Colon (tissue), 2 donors: ENCODE results near the gene GLMP.
"Not testable (repeated sequence)": the region's sequence is repeated elsewhere in the genome, so short reads cannot be mapped to it uniquely, and the experiment has no call there.

Experiments
- FAIRE-seq: peaks from 2 replicates; lab custom pipeline; 2012; peaks lifted over from hg19 to GRCh38; lab: Jason Lieb, UNC
- donor health status: control.
- donor health status: control.

The GLMP gene

GRCh38 chr1:156295391-156295947, at the start of gene GLMP:
Gene GLMP (minus strand): TSS chr1:156295679. CDS start chr1:156295645, 34 bp downstream.
- no peak for FAIRE-seq

GRCh38 chr1:156344409-156344808, 48.9 kb upstream of the GLMP start:
- no peak for FAIRE-seq

GRCh38 chr1:156342166-156342955, 46.9 kb upstream of the GLMP start:
- no peak for FAIRE-seq

GRCh38 chr1:156338180-156338976, 42.9 kb upstream of the GLMP start, which contains the start of the genes CCT3 and TSACC:
Gene CCT3 (minus strand): TSS chr1:156338292. CDS start chr1:156338184, 108 bp downstream.
Gene TSACC (plus strand): TSS chr1:156338526. CDS start chr1:156339758, 1,232 bp downstream.
- no peak for FAIRE-seq

GRCh38 chr1:156337888-156338179, 42.4 kb upstream of the GLMP start:
- FAIRE-seq, result no peak

- no peak for FAIRE-seq
Observed at GRCh38 chr1:156337052-156337887, 41.8 kb upstream of the GLMP start.

- no peak for FAIRE-seq
Observed at GRCh38 chr1:156336242-156336641, 40.8 kb upstream of the GLMP start.

GRCh38 chr1:156323179-156323578, 27.7 kb upstream of the GLMP start:
- FAIRE-seq, result not testable (repeated sequence)

- FAIRE-seq, result no peak
Observed at GRCh38 chr1:156320560-156320959, 25.1 kb upstream of the GLMP start.

GRCh38 chr1:156319664-156320063, 24.2 kb upstream of the GLMP start:
- FAIRE-seq, result no peak

GRCh38 chr1:156316909-156317308, 21.4 kb upstream of the GLMP start:
- no peak for FAIRE-seq

- no peak for FAIRE-seq
Observed at GRCh38 chr1:156310962-156311361, 15.5 kb upstream of the GLMP start.

GRCh38 chr1:156308078-156308477, 12.6 kb upstream of the GLMP start:
- FAIRE-seq, result no peak

GRCh38 chr1:156305215-156305614, 9.7 kb upstream of the GLMP start:
- FAIRE-seq, result no peak

GRCh38 chr1:156303241-156303640, 7.8 kb upstream of the GLMP start:
- no peak for FAIRE-seq

GRCh38 chr1:156298852-156299357, 3.4 kb upstream of the GLMP start, which contains the start of gene VHLL:
Gene VHLL (minus strand): TSS chr1:156299307. CDS start chr1:156299189, 118 bp downstream.
- FAIRE-seq, result no peak

- FAIRE-seq, result no peak
Observed at GRCh38 chr1:156293895-156294294, 1.6 kb downstream of the GLMP start.

- no peak for FAIRE-seq
Observed at GRCh38 chr1:156293098-156293434, 2.4 kb downstream of the GLMP start.

- FAIRE-seq, result no peak
Observed at GRCh38 chr1:156291226-156292061, 4.0 kb downstream of the GLMP start.

GRCh38 chr1:156289857-156290256, 5.6 kb downstream of the GLMP start:
- no peak for FAIRE-seq

- FAIRE-seq, result no peak
Observed at GRCh38 chr1:156286061-156286460, 9.4 kb downstream of the GLMP start.
